Cerebellar cortex (tissue), 1 donor: ENCODE measurements around the gene LRG1.
A peak's percentile ranks its signal among the peaks of the same experiment; 100 is the strongest.
"Not testable (repeated sequence)": the region's sequence is repeated elsewhere in the genome, so short reads cannot be mapped to it uniquely, and the experiment has no call there.

ENCODE experiments used
- DNase-seq: peaks from one replicate; pipeline ENCODE4 v3.0.0-alpha.2; 2015; ENCODE audit warnings: low spot score

The LRG1 gene

GRCh38 chr19:4529924-4530522 lies 9.8 kb downstream of the LRG1 start:
- DNase-seq: no peak

GRCh38 chr19:4528843-4529242 lies 11.0 kb downstream of the LRG1 start:
- no peak for DNase-seq

DNA sequence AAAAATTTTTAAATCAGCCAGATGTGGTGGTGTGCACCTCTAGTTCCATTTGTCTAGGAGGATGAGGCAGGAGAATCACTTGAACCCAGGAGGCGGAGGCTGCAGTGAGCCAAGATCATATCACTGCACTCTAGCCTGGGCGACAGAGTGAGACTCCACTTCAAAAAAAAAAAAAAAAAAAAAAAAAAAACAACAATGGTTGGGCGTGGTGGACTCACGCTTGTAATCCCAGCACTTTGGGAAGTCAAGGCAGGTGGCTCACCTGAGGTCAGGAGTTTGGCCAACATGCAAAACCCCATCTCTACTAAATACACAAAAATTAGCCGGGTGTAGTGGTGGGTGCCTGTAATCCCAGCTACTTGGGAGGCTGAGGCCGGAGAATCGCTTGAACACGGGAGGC lies 12.5 kb downstream of the LRG1 start:
- DNase-seq: not testable (repeated sequence)

DNA sequence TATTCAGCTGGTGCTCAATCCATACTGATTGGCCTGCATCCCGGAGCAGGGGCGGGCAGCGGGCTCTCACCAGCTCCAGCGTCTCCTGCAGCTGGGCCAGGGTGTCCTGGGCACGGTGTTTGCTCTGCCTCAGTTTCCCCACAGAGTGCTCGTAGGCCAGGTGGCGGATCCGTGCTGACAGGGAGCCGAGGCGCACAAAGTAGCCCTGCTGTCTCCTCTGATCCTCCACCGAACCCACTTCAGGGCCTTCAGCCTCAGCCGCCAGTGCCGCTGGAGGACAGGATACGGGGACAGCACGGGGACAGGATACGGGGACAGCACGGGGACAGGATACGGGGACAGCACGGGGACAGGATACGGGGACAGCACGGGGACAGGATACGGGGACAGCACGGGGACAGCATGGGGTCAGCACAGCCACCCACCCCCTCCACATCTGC lies 14.3 kb downstream of the LRG1 start:
- DNase-seq: no peak

GRCh38 chr19:4524808-4525562 lies 14.9 kb downstream of the LRG1 start:
- peak; percentile 40 for DNase-seq

GRCh38 chr19:4523306-4524110 lies 16.3 kb downstream of the LRG1 start:
- DNase-seq: no peak

DNA sequence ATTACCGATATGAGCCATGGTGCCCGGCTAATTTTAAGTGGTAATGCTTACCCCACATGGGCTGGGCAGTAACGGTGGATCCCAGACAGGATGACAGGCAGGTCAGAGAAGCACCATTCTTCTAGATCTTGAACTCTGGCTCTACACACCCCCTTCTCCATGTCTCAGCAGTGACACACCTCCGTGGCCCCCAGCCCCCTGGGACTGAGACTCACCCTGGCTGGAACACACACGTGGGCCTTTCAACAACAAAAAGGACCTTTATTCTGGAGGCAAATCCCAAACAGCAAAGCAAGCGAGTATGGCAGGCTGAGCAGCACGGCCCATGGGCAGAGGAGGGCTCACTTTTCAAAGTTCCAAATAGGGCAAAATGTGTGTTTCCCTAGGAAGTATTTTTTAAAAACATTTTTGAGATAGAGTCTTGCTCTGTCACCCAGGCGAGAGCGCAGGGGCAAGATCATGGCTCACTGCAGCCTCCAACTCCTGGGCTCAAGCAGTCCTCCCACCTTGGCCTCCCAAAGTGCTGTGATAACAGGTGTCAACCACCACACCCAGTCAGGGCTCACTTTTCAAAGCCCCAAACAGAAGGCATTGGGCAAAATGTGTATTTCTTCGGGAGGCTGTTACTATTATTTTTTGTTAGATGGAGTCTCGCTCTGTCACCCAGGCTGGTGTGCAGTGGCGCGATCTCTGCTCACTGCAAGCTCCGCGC lies 17.4 kb downstream of the LRG1 start:
- no peak for DNase-seq

DNA sequence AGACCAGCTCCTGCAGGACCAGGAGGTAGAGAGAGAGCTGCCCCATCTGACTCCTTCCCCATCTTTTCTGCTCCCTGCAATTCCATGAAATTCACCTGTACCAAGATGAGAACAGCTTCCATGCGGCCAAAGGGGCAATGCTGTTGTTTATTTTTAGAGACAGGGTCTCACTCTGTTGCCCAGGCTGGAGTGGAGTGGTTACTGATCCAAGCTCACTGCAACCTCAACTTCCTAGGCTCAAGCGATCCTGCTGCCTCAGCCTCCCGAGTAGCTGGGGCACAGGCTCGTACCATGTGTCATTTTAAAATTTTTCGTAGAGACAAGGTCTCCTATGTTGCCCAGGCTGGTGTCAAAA lies 18.0 kb downstream of the LRG1 start:
- no peak for DNase-seq

GRCh38 chr19:4521170-4521887 lies 18.5 kb downstream of the LRG1 start:
- DNase-seq: no peak

DNA sequence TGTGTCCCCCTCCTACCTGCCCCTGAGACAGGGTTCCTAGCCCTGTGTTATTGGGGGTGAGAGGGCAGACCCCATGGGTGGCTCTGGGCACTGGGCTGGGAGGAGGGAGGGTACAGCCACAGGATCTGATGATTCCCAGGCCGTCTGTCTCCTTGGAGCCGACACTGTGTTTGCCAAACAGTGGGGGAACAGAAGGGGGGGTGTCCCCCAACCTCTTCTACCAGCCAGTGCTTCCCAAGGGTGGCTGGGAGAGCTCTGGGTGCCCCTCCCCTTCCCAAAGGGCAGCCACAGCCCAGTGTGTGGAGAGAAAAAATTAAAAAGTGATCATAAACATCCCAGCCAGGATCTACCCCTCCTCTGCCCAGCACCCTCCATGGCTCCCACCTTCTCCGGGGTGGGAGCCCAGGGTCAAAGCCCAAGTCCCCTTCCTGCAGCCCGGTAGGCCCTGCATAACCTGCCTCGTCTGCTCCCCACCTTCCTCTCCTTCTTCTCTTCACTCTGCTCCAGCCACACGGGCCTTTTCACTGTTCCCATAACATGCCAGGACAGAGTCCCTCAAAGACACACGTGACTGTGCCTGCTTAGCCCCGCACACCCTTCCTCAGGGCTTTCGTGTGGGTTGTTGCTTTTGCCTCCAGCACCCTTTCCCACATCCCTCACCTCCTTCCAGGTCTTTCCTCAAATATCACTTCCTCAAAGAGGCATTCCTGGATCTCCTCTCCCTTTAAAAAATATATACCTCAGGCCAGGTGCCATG lies 20.1 kb downstream of the LRG1 start:
- DNase-seq: no peak

DNA sequence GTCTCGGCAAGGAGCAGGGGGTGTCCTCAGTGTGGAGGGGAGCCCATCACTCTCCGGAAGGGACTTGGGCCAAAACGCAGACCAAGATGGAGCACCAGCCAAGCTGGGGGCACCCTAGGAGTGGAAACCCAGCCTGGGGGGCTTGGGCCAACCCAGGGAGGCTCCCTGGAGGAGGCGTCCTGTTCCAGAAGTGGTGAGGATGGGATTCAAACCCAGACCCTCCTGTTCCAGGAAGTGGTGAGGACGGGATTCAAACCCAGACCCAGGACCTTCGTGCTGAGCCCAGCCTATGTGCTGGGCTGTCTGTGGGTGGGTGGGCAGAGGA lies 20.7 kb downstream of the LRG1 start:
- DNase-seq: no peak

- no peak for DNase-seq
Observed at GRCh38 chr19:4518345-4519171, 21.3 kb downstream of the LRG1 start, which contains the start of gene PLIN4. TSS of gene PLIN4 (minus strand) at chr19:4518486. CDS start at chr19:4518272, 214 bp downstream.

- DNase-seq: no peak
Observed at GRCh38 chr19:4517451-4518057, 22.3 kb downstream of the LRG1 start.

- no peak for DNase-seq
Observed at GRCh38 chr19:4516939-4517300, 22.9 kb downstream of the LRG1 start.

- no peak for DNase-seq
Observed at GRCh38 chr19:4516199-4516938, 23.5 kb downstream of the LRG1 start.

GRCh38 chr19:4515732-4516131 lies 24.1 kb downstream of the LRG1 start:
- no peak for DNase-seq

- no peak for DNase-seq
Observed at GRCh38 chr19:4513248-4513647, 26.6 kb downstream of the LRG1 start.

- DNase-seq: no peak
Observed at GRCh38 chr19:4512070-4512469, 27.8 kb downstream of the LRG1 start.
